DMS153 treated with DMSO at 0.1 percent for 48 hours (cell line): Measurements from ENCODE around the gene SCMH1.

Source experiments
- DNase-seq: peaks from one replicate; lab custom pipeline; 2025; ENCODE audit not compliant: unreplicated experiment; lab: John Stamatoyannopoulos, UW

Gene SCMH1

DNA sequence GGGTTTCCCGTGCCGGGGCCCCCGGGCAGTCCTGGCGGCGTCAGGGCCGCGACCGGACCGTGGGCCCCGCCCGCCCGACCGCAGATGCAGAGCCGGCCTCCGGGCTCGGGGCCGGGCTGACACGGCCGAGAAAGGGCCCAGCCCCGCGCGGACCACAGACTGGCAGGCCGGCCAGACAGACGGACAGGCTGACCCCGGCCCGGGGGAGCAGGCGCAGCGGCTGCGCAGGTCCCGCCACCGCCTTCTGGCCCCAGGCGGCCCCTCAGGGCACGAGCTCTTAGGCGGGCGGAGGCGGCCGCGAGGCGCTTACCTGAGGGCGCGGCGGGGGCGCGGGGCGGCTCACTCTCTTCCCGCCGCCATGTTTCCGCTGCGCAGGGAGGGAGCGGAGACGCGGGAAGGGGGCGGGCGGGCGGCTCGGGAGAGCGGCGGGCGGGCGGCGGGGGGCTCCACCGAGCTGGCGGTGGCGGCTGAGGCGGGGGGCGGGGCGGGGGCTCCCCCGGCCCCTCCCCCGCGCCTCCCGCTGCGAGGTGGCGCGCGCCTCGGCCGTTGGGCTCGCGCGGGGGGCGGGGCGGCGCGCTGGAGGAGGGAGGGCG is at the start of gene SCMH1:
Gene SCMH1, minus strand, starts transcription at position 558 of the 593 bp plus-strand sequence. CDS start 56,173 bp downstream, outside the sequence.
- peak; percentile 78 for DNase-seq

DNA sequence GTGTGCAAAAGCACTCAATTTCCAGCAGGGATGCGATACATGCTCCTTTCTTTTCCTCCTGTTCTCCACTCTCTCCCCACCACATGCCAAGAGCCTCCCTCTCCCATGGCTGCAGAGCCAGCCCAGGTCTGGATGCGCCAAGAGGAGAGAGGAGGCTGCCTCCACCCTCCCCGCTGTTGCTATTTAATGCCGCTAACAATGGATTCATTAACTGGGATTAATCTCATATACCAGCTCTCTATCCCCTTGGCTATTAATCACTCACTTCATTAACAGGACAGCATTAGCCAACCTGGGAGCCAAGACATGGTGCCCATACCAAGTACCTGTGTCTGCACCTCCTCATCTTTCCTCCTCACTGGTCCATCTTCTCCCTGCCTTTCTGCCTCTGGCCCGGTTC is 49.1 kb upstream of the SCMH1 start:
- DNase-seq: no peak

DNA sequence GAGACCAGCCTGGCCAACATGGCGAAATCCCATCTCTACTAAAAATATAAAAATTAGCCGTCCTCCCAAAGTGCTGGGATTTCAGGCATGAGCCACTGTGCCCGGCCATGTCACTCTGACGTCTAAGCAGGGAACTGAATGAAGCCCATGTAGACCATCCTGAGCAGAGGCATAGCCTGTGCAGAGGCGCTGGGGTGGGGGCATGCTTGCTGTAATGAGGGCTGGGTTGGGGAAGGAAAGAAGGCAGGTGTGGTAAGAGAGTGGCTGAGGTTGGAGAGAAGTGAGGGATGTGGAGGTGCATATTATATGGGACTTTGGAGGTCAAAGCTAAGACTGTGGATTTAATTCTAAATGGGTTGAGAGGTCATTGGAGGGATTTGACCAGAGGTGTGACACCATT is 47.1 kb upstream of the SCMH1 start:
- DNase-seq: no peak

DNA sequence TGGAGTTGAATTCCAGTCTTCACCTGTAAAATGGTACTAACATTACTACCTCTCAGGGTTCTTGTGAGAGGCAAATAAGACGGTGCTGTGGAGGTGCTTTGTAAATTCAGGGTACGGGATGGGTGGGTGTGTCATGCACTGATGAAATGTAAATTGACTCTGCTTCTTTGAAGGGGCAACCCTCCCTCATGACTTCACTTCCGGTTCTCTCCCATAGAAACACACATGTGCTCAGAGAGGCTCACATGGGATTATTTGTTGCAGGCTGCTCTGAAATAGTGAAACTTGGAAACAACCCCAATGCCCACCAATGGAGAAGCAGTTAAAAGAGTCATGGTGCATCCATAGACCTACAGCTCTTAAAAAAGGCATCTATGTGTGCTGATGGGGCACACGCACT is 44.9 kb upstream of the SCMH1 start:
- DNase-seq: no peak

DNA sequence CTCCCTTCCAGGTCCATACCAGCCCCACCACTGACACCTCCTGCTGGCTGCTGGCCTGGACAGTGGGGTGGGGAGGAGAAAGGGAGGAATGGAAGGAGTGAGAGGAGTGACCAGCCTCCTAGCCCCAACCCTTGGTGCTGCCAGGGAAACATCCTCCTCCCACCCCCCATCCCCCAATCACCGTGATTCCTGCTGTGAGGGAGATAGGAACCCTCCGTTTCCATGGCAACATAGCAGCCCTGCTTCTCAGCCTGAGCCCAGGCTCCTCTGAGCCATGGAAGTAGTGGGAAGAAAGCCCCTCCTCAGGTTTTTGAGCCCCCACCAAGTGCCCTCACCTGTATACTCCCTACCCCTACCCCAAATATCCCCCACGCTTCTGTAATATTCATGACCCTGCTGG is 44.4 kb upstream of the SCMH1 start:
- DNase-seq: no peak

DNA sequence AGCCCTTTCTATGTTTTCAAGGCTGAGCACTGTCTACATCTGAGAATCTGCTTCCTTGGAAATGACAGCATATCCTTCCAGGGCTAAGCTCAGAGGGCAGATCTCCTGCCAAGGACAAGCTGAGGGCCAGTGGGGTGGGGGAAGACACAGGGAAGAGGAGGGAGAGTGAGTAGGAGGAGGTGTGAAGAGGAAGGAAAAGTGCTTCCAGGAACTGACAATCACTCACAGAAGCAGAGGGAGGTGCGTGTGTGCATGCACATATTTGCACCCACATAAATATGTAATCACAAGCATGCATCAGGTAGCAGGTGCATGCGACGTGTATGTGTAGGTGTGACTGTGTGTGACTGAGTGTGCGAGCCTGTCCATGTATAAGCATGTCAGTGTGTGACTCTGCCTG is 43.7 kb upstream of the SCMH1 start:
- no peak for DNase-seq

GRCh38 chr1:41284121-41284520 is 42.0 kb upstream of the SCMH1 start:
- DNase-seq: no peak

- peak; percentile 20 for DNase-seq
These were observed 40.7 kb upstream of the SCMH1 start for GRCh38 chr1:41282679-41283317.

- DNase-seq: no peak
These were observed 39.2 kb upstream of the SCMH1 start for GRCh38 chr1:41281334-41281733.

DNA sequence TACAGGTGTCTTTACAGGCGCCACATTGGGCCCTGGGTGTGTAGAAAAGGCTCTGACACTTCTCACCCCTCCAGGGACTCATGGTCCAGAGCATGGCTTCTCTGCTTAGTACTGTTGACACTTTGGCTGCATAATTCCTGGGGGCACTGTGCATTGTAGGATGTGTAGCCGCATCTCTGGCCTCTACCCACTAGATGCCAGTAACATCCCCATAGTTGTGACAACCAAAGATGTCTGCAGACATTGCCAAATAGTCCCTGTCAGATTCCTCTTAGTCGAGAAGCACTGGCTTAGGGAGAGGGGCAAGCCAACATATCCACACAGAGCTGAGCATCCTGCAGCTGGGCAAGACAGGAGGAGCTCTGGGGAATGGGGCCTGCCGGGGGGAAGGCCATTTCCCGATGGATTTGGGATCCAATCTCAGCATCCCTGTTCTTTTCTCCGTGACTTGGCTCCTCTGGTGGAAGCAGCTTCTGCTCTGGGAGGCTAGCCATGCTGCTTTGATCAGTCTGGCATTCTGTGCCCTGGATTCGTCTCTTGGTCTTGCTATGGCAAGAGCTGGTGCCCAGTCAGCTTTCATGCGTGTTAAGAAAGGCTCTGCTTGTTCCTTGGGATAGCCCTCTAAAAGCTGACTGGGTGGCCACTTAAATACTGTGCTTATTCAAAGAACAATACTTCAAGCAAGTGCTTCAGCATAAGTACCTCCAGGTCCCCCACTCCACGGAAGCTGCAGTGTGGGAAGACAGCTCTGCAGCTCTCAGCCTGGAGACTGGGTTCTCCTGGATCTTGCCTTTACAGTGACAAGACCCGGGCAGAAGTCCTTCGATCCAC is 38.3 kb upstream of the SCMH1 start:
- no peak for DNase-seq

- no peak for DNase-seq
These were observed 36.0 kb upstream of the SCMH1 start for GRCh38 chr1:41278076-41278475.

- DNase-seq: no peak
These were observed 35.4 kb upstream of the SCMH1 start for GRCh38 chr1:41277371-41277975.

- DNase-seq: no peak
These were observed 33.7 kb upstream of the SCMH1 start for GRCh38 chr1:41275831-41276230.

DNA sequence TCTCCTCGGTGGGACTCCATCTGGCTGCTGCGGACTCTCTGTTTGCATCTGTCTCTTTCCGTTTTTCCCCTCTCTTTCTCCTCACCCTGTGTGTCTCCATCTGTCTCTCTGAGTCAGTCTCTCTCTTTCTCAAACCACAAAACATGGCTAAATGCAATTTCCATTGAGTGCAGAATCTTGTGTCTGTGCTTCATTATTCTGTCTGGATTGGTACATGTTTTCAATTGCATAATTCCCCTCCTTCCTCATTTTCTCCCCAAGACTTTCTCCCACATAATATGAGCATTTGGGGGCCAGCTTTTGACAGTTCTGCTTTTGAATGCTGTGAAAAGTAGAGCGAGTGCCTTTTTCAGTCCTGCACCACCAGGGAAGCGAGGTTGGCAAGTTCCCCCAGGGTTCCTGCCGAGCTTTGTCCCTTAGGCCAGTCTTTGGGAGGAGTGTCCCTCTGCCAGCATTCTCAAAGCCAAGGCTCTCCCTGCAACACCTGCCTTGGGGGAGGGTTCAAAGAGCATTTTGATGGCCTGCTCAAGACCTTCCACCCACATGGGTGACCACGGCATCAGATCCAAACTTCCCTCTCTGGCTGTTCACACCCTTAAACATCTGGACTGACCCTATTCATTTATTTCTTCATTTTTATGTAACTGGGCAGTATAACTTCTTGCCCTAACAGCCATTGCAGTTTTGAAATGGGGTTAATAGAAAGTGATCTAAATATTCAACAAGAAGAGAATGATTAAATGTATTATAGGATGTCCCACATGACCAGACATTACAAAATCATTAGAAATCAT is 32.8 kb upstream of the SCMH1 start:
- DNase-seq: no peak

DNA sequence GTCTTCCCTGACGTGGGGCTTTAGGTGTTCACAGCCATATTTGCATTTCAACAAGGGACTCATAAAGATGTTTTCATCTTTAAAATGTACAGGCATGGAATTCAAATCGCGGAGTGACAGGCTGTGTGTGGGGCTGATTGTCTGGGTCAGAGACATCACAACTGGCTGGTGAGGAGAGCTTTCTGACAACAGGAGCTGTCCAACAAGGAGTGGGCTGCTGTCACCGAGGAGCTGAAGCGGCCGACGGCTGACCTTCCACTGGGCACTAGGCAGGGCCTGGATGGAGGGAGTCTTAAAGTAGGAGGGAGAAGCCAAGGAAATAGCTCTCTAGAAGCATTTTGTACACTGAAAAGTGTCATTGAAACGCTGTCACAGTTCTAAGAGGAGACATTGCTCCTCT is 30.5 kb upstream of the SCMH1 start:
- no peak for DNase-seq

DNA sequence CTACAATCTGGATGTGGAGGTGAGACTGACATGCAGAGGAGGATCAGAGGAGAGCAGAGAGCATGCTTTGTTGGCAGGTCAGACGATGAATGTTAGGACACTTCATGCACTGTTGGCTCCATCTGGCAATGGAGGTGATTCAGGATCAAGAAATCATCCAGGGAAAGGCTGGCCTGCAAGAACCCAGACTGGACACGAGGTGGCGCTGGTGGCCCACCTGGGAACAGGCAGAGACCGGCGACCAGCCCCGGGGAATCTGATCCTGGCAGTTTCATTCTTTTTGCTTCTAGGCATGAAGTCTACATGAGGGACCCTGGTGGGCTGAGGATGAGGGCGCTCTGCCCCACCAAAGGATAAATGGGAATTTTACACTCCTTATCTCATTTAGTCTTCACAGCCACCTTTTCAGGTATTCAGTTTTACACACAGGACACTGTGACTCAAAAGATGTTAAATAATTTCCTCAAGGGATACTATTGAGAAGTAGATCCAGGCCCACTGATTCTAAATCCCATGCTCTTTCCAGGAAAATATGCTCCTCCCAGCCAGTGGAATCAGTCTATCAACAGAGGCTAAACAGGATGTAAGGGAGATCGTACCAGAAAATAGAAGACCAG is 26.2 kb upstream of the SCMH1 start:
- peak; percentile 97 for DNase-seq

DNA sequence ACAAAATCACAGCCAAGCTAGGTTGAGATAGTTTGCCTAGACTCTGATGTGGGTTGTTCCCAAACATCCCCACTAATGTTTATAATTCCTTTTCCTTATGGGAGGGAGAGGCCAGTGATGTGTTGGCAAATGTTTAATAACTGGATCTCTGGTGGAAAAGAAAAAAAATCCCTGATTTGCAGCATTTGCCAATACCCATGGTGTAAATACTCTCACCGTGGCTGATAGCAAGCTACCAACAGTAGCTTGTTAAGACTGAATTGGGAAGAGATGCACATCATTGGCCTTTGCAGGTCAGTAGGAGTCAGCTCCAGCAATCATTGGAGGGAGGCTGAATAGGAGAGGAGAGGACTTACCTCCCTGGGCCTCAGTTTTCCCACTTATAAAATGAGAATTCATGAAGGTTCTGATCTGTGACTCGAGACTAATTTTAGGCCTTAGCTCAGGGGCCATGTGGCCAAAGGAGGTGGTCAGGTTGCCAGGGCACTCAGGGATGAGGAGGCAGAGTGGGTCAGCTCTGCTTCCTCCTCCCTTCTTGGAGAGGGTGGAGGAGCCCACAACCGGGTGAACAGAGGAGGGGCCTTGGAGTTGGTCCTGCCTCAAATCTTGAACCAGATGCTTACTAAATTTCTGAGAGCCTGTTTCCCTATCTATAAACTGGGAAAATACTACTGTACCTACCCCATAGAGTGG is 20.0 kb upstream of the SCMH1 start:
- DNase-seq: no peak

- no peak for DNase-seq
These were observed 18.7 kb upstream of the SCMH1 start for GRCh38 chr1:41260768-41261167.

- DNase-seq: no peak
These were observed 17.1 kb upstream of the SCMH1 start for GRCh38 chr1:41259221-41259620.

DNA sequence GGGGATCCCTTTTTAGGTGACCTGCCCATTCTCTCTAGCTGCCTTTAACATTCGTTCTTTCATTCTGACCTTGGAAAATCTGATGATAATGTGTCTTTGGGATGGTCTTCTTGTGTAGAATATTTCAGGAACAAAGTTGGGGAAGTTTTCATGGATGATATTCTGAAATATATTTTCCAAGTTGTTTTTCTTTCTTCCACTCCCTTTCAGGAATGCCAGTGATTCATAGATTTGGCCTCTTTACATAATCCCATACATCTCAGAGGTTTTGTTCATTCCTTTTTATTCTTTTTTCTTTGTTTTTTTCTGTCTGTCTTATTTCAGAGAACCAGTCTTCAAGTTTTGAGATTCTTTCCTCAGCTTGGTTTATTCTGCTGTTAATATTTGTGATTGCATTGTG is 13.9 kb upstream of the SCMH1 start:
- no peak for DNase-seq
